Fibroblast of upper back skin (primary cell): ENCODE results near the gene MUC20.
"Not testable (repeated sequence)": the region's sequence is repeated elsewhere in the genome, so short reads cannot be mapped to it uniquely, and the experiment has no call there.

Experiments
- DNase-seq: peaks from one replicate; pipeline ENCODE4 v3.0.0-alpha.2; 2013

MUC20 gene

DNA sequence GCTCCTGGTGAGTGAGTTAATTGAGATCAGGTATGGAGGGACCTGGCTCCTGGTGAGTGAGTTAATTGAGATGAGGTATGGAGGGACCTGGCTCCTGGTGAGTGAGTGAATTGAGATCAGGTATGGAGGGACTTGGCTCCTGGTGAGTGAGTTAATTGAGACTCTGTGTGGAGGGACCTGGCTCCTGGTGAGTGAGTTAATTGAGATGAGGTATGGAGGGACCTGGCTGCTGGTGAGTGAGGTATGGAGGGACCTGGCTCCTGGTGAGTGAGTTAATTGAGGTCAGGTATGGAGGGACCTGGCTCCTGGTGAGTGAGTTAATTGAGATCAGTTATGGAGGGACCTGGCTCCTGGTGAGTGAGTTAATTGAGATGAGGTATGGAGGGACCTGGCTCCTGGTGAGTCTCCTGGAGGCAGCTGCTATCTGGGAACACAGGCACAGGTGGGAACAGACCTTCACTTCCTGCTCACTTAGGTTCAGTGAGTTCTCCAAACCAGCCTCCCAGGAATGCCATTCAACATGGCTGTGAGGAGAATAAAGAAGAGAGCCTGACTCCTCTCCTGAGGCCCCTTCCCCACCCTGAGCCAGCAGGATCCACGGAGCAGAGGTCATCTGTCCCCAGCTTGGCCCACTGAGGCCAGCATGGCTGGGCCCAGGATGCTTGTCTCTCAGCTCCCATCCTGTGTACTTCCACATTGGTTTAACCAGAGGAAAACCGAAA lies 9.5 kb upstream of the MUC20 start:
- DNase-seq = not testable (repeated sequence)

DNA sequence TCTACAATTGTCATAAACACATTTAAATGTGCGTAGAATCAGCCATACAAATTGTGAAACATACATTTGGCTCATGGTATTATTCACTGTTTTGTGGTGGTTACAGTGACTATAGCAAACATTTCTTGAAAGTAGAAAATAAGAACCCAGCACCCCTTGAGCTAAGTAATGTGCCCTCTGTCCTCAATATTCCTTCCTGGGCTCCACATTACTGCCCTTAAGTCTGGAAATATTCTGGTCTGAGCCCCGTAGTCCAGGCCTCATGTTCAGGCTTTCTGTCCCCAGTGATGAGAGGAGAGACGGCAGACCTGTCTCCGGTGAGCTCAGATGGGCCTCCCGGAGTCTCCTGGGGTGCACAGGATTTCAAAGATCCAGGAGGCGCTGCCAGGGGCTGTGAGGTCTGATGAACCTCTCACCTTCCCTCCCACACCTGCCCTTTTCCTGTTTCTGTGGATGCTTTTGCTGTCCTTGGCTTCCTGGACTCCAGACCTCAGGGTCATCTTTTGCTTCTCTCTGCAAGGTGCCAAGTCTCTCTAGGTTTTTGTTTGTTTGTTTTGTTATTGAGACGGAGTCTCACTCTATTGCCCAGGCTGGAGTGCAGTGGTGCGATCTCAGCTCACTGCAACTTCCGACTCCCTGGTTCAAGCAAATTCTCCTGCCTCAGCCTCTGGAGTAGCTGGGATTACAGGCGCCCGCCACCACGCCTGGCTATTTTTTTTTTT lies 8.8 kb upstream of the MUC20 start:
- no peak for DNase-seq

DNA sequence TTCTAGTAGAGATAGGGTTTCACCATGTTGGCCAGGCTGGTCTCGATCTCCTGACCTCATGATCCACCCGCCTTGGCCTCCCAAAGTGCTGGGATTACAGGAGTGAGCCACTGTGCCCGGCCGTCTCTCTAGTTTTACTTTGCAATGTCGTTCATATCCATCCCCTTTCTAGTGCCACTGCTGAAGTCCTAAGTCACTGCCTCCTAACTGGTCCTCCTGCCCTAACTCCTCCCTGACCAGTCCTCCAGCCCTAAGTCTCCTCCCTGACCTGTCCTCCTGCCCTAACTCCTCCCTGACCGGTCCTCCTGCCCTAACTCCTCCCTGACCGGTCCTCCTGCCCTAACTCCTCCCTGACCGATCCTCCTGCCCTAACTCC lies 8.3 kb upstream of the MUC20 start:
- not testable (repeated sequence) for DNase-seq

DNA sequence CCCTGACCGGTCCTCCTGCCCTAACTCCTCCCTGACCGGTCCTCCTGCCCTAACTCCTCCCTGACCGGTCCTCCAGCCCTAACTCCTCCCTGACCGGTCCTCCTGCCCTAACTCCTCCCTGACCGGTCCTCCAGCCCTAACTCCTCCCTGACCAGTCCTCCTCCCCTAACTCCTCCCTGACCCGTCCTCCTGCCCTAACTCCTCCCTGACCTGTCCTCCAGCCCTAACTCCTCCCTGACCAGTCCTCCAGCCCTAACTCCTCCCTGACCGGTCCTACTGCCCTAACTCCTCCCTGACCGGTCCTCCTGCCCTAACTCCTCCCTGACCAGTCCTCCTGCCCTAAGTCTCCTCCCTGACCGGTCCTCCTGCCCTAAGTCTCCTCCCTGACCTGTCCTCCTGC lies 7.6 kb upstream of the MUC20 start:
- DNase-seq = not testable (repeated sequence)

DNA sequence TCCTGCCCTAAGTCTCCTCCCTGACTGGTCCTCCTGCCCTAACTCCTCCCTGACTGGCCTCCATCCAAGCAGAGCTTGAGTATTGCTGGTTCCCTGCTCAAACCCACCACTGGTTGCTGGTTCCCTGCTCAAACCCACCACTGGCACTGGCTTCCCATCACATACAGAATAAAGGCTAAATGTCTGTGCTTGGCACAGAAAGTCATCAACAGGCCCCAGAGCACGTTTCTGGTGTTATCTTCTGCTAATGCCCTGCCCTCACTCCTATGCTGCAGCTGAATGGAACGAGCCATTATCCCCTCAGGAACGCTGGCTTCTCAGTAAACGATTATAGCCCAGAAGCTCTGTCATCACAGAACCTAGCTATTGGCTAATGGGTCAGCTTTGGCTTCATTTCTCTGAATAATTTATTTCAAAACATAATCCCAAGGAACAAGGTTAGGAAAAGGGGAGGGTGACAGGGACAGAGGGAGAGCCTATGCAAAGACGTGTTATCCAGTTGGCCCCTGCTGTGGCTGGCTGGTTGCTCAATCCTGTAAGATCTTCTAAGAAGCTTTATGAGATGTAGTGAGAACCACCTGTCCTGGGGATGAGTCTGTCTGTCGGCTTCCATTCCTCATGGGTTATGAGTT lies 6.3 kb upstream of the MUC20 start:
- DNase-seq = no peak

DNA sequence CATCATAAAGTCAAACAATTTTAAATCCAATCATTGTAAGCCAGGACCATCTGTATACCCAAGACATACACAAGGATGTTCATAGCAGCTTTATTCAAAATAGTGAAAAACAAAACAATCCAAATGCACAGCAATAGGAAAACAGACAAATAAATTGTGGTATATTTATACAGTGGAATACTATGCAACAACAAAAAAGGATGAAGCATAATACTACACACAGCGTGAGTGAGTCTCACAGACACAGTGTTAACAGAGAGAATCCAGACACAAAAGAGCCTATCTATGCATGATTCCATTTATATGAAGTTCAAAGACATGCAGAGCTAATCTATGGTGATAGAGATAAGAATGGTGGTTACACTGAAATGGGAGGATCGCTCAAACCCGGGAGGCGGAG lies 5.6 kb upstream of the MUC20 start:
- DNase-seq = no peak

DNA sequence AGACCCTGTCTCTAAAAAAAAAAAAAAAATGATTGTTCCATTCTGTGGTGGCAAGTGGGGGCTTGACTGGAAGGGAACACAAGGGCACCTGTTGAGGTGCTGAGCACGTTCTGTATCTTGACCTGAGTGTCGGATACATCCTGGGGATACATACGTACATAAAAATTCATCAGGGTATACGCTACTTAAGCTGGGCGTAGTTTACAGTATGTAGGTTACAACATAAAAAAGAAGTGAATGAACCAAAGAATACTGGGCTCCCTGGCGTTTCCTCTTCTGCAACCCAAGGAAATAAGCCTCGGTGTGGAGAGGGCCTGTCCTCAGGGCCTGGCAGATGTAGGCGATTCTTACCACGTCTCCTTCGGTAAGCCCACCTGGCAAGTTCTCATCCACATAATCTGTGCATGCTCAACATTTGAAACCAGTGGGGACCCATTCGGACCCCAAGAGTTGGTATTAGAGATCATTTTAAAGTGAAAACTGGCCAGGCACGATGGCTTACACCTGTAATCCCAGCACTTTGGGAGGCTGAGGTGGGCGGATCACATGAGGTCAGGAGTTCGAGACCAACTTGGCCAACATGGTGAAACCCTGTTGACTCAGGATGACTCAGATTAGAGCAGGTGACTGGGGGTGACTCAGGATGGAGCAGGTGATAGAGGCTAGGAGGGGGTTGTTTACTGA lies 5.1 kb upstream of the MUC20 start:
- DNase-seq = no peak

DNA sequence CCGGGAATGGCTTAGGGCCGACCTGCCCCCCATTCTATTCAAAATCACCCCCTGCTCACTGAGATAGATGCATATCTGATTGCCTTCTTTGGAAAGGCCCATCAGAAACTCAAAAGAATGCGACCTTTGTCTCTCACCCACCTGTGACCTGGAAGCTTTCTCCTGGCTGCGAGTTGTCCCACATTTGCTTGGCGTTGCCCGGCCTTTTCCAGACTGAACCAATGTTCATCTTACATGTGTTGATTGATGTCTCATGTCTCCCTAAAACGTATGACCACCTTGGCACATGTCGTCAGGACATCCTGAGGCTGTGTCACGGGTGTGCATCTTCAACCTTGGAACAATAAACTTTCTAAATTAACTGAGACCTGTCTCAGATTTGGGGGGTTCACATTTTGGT lies 3.4 kb upstream of the MUC20 start:
- no peak for DNase-seq

DNA sequence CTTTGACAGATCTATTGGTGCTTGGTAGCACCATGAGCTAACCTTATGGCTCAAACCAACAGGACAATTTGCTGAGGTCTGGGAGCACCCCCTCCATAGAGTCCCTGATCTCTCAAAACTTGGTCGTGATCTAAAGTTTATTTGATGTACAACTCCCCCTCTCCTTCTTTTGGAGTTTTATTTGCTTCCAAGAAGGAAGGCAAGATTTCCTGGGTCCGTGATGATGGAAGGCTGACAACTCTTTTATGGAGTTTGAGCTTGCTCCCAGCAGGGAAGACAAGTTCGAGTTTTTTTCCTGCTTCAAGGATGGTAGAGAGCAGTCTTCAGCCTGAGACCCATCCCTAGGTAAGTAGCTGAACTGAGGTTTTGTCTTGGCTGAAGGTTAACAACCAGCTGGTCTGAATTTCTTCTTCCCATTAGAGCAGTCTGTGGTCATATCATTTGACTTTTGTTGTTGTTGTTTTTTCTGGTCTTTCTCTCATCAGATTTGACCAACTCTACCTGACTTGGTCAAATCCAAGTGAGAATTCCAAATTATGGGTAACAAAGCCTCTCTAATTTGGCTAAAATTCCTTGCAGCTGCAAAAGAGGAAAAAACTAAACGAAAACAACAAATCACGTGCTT lies 2.8 kb upstream of the MUC20 start:
- DNase-seq = no peak

DNA sequence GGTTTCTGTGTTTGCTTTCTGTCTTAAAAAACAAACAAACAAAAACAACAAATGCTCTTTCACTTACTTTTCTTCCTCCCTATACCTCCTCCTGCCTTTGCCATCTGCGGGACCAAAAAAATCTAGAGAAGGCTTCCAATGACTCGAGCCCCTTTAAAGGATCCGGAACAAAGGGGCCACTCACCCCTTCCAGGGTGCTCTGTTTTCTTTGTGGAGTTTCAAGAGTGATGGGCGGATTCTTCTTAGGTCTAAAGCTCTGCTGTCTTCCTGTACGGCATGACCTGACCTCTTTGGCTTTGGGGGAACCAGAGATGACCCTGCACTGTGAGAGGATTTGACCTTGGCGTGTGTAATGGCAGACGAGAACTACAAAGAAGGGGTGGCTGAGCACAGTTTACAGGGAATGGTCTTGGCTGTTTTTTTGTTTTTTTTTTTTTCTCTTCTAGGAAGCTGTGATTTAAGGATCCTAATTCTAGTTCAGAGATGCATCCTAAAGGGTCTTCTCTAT lies 2.2 kb upstream of the MUC20 start:
- no peak for DNase-seq

DNA sequence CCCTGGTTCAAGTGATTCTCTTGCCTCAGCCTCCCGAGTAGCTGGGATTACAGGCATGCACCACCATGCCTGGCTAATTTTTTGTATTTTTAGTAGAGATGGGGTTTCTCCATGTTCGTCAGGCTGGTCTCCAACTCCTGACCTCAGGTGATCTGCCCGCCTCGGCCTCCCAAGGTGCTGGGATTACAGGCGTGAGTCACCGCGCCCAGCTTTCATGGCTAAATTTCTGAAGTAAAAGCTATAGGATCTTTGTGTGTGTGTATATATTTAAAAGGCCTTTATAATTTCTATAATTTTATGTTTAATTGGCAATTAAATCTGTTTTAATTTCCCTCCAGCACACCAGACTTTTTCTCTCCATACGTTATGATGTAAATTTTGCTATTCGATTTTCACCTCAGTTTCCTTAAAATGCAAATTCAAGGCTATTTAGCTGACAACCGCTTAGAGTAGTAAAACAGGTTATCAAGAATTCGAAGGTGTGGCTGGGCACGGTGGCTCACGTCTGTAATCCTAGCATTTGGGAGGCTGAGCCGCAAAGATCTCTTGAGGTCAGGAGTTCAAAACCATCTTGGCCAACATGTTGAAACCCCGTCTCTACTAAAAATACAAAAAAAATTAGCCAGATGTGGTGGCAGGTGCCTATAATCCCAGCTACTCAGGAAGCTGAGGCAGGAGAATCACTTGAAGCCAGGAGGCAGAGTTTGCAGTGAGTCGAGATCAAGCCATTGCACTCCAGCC lies 1.1 kb upstream of the MUC20 start:
- not testable (repeated sequence) for DNase-seq

DNA sequence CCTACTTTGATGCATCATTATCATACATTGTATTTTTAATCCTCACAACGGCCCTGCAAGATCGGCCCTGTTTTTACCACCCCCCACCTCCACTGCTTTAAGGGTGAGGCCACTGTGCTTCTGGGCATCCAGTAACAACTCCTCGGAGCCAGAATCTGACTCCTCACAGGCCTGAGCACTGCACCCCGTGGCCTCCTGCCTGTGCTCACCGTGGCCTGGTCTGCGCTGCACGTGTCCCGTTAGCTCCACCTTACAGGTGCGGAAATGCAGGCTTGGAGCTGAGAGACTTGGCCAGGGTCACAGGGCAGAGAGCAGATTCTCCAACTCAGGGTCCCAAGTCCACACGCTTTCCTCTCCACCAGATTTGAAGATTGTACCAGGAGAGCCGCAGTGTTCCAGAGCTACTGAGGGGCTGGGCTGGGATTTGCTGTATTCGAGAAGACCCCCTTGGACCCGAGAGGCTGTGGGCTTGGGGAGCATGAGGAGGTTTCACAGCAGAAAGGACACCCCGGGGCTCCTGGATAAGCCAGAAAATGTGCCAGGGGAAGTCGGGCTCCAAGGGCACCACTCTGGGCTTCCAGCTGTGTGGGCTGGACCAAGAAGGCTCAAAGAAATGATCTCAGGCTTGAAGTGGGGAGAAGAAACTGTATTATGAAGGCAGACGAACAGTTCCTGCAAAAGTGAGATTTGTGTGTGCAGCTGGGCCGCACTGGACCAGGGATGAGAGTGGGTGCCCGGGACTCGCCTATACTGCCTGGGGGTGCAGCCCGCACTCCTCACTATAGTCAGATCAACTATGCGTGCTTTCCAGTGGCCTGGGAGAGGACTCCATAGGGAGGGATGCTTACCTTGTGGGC lies 1.6 kb downstream of the MUC20 start:
- DNase-seq = not testable (repeated sequence)

DNA sequence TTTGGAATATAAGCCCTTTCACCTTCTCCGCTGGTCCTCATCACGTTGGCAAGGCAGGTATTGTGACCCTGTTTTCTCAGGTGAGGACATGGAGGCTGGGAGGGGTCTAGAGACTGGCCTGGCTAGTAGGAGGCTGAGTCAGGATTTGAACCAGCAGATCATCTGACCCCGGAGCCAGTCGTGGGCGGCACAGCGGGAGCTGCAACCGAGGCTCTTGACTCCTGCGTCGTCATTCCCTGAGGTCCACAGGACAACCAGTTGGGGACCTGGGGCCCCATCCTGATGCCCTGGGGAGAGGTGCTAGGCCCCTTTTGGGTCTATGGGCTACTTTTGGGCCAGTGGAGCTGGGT lies 2.2 kb downstream of the MUC20 start:
- not testable (repeated sequence) for DNase-seq

DNA sequence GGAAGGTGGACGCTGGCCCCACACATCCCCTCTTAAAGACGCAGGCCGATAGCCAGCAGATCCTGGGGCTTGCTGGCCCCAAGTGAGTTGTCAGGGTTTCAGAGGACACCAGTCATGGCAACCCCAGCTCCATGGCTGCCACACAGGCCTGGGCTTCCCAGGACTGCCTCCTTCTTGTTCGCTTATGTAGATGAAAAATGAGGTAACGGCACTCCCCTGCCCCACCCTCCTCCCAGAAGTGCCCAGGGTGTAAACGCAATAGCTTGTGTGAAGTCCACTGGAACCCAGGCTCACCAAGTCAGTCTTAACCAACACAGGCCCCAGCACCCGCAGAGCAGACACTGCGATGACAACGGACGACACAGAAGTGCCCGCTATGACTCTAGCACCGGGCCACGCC lies 3.6 kb downstream of the MUC20 start:
- not testable (repeated sequence) for DNase-seq

DNA sequence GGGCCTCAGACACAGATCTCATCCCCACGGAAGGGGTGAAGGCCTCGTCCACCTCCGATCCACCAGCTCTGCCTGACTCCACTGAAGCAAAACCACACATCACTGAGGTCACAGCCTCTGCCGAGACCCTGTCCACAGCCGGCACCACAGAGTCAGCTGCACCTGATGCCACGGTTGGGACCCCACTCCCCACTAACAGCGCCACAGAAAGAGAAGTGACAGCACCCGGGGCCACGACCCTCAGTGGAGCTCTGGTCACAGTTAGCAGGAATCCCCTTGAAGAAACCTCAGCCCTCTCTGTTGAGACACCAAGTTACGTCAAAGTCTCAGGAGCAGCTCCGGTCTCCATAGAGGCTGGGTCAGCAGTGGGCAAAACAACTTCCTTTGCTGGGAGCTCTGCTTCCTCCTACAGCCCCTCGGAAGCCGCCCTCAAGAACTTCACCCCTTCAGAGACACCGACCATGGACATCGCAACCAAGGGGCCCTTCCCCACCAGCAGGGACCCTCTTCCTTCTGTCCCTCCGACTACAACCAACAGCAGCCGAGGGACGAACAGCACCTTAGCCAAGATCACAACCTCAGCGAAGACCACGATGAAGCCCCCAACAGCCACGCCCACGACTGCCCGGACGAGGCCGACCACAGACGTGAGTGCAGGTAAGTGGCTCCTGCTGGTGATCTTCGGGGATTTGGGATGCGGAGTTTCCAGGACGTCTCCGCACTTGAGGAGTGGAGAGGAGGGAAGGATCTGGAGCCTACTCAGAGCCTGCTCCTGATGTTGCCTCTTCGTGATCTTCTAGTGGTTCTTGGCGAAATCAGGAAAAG lies 5.3 kb downstream of the MUC20 start:
- not testable (repeated sequence) for DNase-seq

DNA sequence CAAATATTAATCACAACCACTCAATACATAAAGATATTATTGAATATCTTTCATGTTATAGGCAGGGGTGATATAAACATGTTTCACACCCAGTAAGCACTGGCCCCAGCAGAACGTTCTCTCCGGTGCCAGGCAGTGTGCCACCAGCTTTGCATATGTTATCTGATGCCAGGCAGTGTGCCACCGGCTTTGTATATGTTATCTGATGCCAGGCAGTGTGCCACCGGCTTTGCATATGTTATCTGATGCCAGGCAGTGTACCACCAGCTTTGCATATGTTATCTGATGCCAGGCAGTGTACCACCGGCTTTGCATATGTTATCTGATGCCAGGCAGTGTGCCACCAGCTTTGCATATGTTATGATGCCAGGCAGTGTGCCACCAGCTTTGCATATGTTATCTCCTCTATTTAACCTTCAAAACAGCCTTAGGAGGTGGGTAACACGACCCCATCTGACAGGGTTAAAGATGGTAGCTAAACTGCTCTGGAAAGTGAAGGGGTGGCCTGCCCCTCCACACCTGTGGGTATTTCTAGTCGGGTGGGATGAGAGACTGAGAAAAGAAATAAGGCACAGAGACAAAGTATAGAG lies 6.9 kb downstream of the MUC20 start:
- no peak for DNase-seq

DNA sequence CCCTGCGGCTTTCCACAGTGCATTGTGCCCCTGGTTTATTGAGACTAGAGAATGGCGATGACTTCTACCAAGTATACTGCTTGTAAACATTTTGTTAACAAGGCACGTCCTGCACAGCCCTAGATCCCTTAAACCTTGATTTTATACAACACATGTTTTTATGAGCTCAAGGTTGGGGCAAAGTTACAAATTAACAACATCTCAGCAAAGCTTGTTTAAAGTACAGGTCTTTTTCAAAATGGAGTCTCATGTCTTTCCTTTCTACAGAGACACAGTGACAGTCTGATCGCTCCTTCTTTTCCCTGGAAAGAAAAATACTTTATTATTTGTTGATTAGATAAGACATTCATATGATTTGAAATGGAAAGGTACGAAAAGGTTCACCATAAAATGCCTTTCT lies 8.0 kb downstream of the MUC20 start:
- not testable (repeated sequence) for DNase-seq

DNA sequence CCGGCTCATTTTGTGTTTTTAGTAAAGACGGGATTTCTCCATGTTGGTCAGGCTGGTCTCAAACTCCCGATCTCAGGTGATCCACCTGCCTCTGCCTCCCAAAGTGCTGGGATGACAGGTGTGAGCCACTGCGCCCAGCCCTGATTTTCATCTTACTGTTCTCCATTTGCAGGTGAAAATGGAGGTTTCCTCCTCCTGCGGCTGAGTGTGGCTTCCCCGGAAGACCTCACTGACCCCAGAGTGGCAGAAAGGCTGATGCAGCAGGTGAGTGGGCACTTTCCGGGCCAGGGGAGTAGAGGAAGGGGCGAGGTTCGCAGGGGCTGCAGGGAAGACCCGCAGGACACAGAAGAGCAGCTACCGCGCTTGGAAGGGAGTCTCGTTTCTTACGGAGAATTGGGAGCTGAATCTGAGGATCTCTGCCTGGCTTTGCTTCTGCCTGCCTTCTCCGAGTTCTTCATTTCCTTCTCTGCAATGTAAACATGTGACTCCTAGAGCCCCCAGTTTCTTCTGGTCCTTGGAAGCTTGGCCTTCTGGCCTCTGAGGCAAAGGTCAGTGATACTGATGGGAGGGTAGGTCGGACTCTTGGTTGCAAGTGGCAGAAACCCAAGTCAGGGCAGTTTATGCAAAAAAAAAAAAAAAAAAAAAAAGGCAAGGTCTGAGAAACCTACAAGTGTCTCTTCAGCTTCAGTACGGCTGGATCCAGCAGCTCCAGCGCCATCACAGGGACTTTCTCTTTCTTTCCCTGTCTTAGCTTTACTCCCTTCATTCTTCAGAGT lies 8.9 kb downstream of the MUC20 start:
- DNase-seq = no peak

DNA sequence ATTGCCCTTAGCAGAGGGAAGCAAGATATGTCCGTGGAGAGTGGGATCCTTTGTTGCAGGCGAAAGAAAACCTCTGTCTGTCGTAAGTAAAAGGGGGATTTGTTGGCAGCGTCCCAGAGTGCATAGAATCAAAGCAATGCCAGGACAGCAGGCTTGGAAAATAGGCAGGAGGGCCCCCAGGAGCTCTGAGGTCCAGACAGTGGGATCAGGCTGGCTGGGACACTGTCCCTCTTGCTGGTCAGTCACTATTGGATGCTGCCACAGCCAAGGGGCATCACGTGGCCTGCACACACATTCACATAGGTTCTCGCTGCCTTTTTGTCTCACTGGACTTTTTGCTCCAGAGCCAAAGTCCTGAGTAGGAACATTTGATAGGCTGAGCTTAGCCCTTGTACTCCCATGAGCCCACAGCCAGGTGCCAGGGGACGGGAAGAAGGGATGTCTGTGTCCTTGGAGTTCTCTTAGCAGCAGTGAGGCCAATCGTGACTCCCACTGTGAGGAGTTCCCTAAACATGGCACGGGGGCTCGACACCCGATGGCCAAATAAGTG lies 10.7 kb downstream of the MUC20 start:
- no peak for DNase-seq
